Hepatocyte (in vitro differentiated cells): ENCODE measurements around the gene VIP.

ENCODE experiments used
- CTCF ChIP-seq: fragments of 200-600 bp; sonication (generic); IDR thresholded peaks from 2 replicates; pipeline ENCODE4 v1.5.1; 2016; ENCODE audit warnings: antibody characterized with exemption, mild to moderate bottlenecking; ENCODE audit not compliant: poor library complexity
- EZH2 ChIP-seq: fragments of 200-600 bp; sonication (generic); IDR thresholded peaks from 2 replicates; pipeline ENCODE4 v1.6.1; 2016; ENCODE audit warnings: antibody characterized with exemption, mild to moderate bottlenecking, borderline replicate concordance
- EZH2phosphoT487 ChIP-seq: fragments of 200-600 bp; sonication (generic); IDR thresholded peaks from one replicate; pipeline ENCODE4 v1.6.1; 2018; ENCODE audit warnings: antibody characterized with exemption, mild to moderate bottlenecking, low read depth, moderate library complexity; ENCODE audit not compliant: unreplicated experiment, severe bottlenecking

GRCh38 chr6:152720974-152721373, 29.6 kb upstream of the VIP start:
- no peak for TF ChIP-seq EZH2
- no peak for TF ChIP-seq CTCF
- TF ChIP-seq EZH2phosphoT487, result no peak
